WTC11 (cell line): ENCODE results near the gene JMJD8. TPM values are rescaled to one million over a fixed set of nuclear protein-coding genes. Genes with fewer than 3 reads are reported as not detected.

Source experiments
- ATAC-seq: fragments of 200-7000 bp; cut with Tn5 transposase; 2 replicates; pipeline ENCODE4 v1.10.0; 2021; ENCODE audit warnings: mild to moderate bottlenecking, moderate library complexity
- CTCF ChIA-PET: fragments of 300-600 bp; sonication (Branson Sonifier 250); formaldehyde crosslinking; loops from one replicate; lab custom pipeline; 2021; ENCODE audit warnings: antibody characterized with exemption; lab: Charles Lee
- POLR2A ChIA-PET: fragments of 350-600 bp; sonication (Branson Sonifier 250); formaldehyde crosslinking; loops from one replicate; lab custom pipeline; 2021; ENCODE audit warnings: antibody characterized with exemption; lab: Charles Lee
- DNase-seq: peaks from one replicate; pipeline ENCODE4 v3.0.0; 2021; ENCODE audit warnings: low spot score
- H3K27ac Mint-ChIP-seq: 2 replicates; pipeline ENCODE4 v1.8.0; 2021; ENCODE audit warnings: mixed read lengths
- H3K27me3 Mint-ChIP-seq: 2 replicates; pipeline ENCODE4 v1.8.0; 2021; ENCODE audit warnings: low read depth, mild to moderate bottlenecking, moderate library complexity, mixed read lengths
- H3K36me3 Mint-ChIP-seq: 2 replicates; pipeline ENCODE4 v1.8.0; 2021; ENCODE audit warnings: mixed read lengths
- H3K4me1 Mint-ChIP-seq: 2 replicates; pipeline ENCODE4 v1.8.0; 2022; ENCODE audit warnings: mixed read lengths
- H3K4me3 Mint-ChIP-seq: 2 replicates; pipeline ENCODE4 v1.8.0; 2021; ENCODE audit warnings: mild to moderate bottlenecking, moderate library complexity, mixed read lengths
- H3K9me3 Mint-ChIP-seq: 2 replicates; pipeline ENCODE4 v1.8.0; 2021; ENCODE audit warnings: mixed read lengths
- CBFB ChIP-seq: sonication (generic); formaldehyde crosslinking; IDR thresholded peaks from 2 replicates; pipeline ENCODE4 v1.8.1; 2022; ENCODE audit warnings: mild to moderate bottlenecking, low read depth, missing genetic modification reagents
- CREB1 ChIP-seq: sonication (generic); formaldehyde crosslinking; IDR thresholded peaks from 2 replicates; pipeline ENCODE4 v1.8.0; 2023; ENCODE audit warnings: mild to moderate bottlenecking, missing genetic modification reagents
- E2F5 ChIP-seq: sonication (generic); formaldehyde crosslinking; IDR thresholded peaks from 2 replicates; pipeline ENCODE4 v1.8.1; 2022; ENCODE audit warnings: mild to moderate bottlenecking, moderate library complexity, missing genetic modification reagents
- ELF4 ChIP-seq: sonication (generic); formaldehyde crosslinking; IDR thresholded peaks from 2 replicates; pipeline ENCODE4 v1.8.1; 2022; ENCODE audit warnings: low read depth, mild to moderate bottlenecking, moderate library complexity, missing genetic modification reagents
- FOXJ3 ChIP-seq: sonication (generic); formaldehyde crosslinking; IDR thresholded peaks from 2 replicates; pipeline ENCODE4 v1.9.0; 2021; ENCODE audit warnings: missing genetic modification reagents, mild to moderate bottlenecking, borderline replicate concordance
- GABPB1 ChIP-seq: sonication (generic); formaldehyde crosslinking; IDR thresholded peaks from 2 replicates; pipeline ENCODE4 v1.8.1; 2023; ENCODE audit warnings: mild to moderate bottlenecking, missing genetic modification reagents
- GTF2I ChIP-seq: fragments of 250-450 bp; sonication (Bioruptor Pico); conservative IDR thresholded peaks from 2 replicates; pipeline ENCODE4 v1.4.0; 2021; ENCODE audit warnings: mild to moderate bottlenecking
- HMGA2 ChIP-seq: fragments of 250-450 bp; sonication (Bioruptor Pico); IDR thresholded peaks from 2 replicates; pipeline ENCODE4 v1.4.0; 2021; ENCODE audit warnings: mild to moderate bottlenecking, moderate library complexity
- HMGXB4 ChIP-seq: sonication (generic); formaldehyde crosslinking; IDR thresholded peaks from 2 replicates; pipeline ENCODE4 v1.8.1; 2023; ENCODE audit warnings: mild to moderate bottlenecking, moderate library complexity, missing genetic modification reagents
- IRF1 ChIP-seq: sonication (generic); formaldehyde crosslinking; IDR thresholded peaks from 2 replicates; pipeline ENCODE4 v1.8.0; 2023; ENCODE audit warnings: missing genetic modification reagents
- MXD4 ChIP-seq: fragments of 250-450 bp; sonication (Bioruptor Pico); IDR thresholded peaks from 2 replicates; pipeline ENCODE4 v1.8.0; 2021; ENCODE audit warnings: mild to moderate bottlenecking, moderate library complexity, borderline replicate concordance
- OVOL2 ChIP-seq: fragments of 250-450 bp; sonication (Bioruptor Pico); IDR thresholded peaks from 2 replicates; pipeline ENCODE4 v1.9.0; 2021; ENCODE audit warnings: mild to moderate bottlenecking, borderline replicate concordance
- RORB ChIP-seq: fragments of 250-450 bp; sonication (Bioruptor Pico); IDR thresholded peaks from 2 replicates; pipeline ENCODE4 v1.9.0; 2021; ENCODE audit warnings: mild to moderate bottlenecking
- ZNF263 ChIP-seq: sonication (generic); formaldehyde crosslinking; IDR thresholded peaks from 2 replicates; pipeline ENCODE4 v1.8.1; 2022; ENCODE audit warnings: low read depth, mild to moderate bottlenecking, moderate library complexity, missing genetic modification reagents
- ZNF423 ChIP-seq: fragments of 250-450 bp; sonication (Bioruptor Pico); IDR thresholded peaks from 2 replicates; pipeline ENCODE4 v2.1.2; 2022; ENCODE audit warnings: mild to moderate bottlenecking, moderate library complexity
- ZSCAN18 ChIP-seq: fragments of 250-450 bp; sonication (Bioruptor Pico); IDR thresholded peaks from 2 replicates; pipeline ENCODE4 v2.1.2; 2022; ENCODE audit warnings: mild to moderate bottlenecking, moderate library complexity
- total RNA-seq: library from RNA; stranded (reverse); gene quantifications from 3 replicates; pipeline ENCODE4 v1.2.3, GENCODE V29; 2021
- TF ChIP-seq, protein P1 (sequence below): sonication (generic); formaldehyde crosslinking; IDR thresholded peaks from 2 replicates; pipeline ENCODE4 v1.8.1; 2022; ENCODE audit warnings: mild to moderate bottlenecking, missing genetic modification reagents, moderate library complexity, borderline replicate concordance
- TF ChIP-seq, protein P2 (sequence below): sonication (generic); formaldehyde crosslinking; IDR thresholded peaks from 2 replicates; pipeline ENCODE4 v1.8.1; 2023; ENCODE audit warnings: mild to moderate bottlenecking, missing genetic modification reagents
- TF ChIP-seq, protein P3 (sequence below): sonication (generic); formaldehyde crosslinking; IDR thresholded peaks from 2 replicates; pipeline ENCODE4 v1.8.1; 2023; ENCODE audit warnings: mild to moderate bottlenecking, missing genetic modification reagents, moderate library complexity

Gene JMJD8
- total RNA-seq, 1 experiment from 2014 or later: 61.2 TPM

DNA sequence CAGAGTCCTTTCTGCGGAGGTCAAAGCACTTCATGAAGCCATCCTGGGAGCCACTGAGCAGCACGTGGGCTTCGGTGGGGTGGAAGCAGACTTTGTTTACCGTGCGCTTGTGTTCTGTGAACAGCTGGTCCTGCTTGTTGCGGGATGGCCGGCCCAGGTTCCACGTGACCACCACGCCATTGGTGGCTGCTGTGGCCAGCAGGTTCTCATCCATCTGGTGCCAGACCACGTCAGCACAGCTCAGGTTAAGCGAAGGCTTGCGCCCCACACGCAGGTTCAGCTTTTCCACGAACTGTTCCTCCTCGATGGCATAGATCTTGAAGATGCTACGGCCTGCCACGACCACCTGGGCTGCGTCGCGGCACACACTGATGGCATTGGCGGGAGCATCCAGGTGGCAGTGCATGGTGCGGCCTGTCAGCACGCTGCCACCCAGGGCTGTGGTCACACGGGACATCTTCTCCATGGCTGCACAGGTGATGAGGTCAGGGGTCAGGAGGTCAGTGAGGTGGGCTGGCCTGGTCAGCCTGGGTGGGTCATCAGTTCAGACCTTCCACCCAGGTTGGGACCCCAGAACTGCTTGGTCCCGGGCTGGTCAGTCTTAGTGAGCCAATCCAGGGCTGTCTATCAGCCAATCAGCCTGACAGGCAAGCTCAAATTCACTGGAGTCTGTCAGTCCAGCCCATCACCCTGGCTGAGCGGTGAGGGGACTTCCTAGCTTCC, 5.2 kb upstream of the JMJD8 start:
- ChIA-PET POLR2A (interaction anchor here (1.3 kb wide), 1 partner anchor 32 kb away, joined by 5 read pairs; the partner anchor contains the start of gene ANTKMT), CTCF (interaction anchor here (0.8 to 1.6 kb wide), 6 partner anchors 10 to 39 kb away, joined by 3 to 5 read pairs (median 4); partner anchors contain the start of genes RHBDL1 and STUB1)
- ATAC-seq (no peak), DNase-seq (no peak)
- Mint-ChIP-seq H3K4me1 (peaks cover 4% of the 10 kb centered on the region), H3K27me3 (peaks cover 32% of the 10 kb centered on the region), H3K4me3 (peak overlapping the region; percentile 82), H3K36me3 (peaks cover 5% of the 10 kb centered on the region), H3K27ac (peak overlapping the region; percentile 45; the same call in 1 of the 2 replicates), H3K9me3 (no peaks in the 10 kb centered on the region)
- TF ChIP-seq OVOL2 (CRISPR knock-in tag) (no peak), HMGXB4 (no peak), ZNF263 (CRISPR knock-in tag) (no peak), GABPB1 (CRISPR knock-in tag) (no peak)

- ATAC-seq (no peak), DNase-seq (no peak)
- H3K9me3 Mint-ChIP-seq: no peaks in the 10 kb centered on the region
- H3K36me3 Mint-ChIP-seq: peaks cover 9% of the 10 kb centered on the region
- peaks cover 17% of the 10 kb centered on the region for H3K27me3 Mint-ChIP-seq
- no peak overlapping the region for H3K27ac Mint-ChIP-seq
- no peak overlapping the region for H3K4me3 Mint-ChIP-seq
- TF ChIP-seq ELF4: no peak
- H3K4me1 Mint-ChIP-seq: peaks cover 9% of the 10 kb centered on the region
- ChIA-PET POLR2A (no interaction called here), CTCF (no interaction called here)
Observed at GRCh38 chr16:687499-687898, 3.4 kb upstream of the JMJD8 start.

DNA sequence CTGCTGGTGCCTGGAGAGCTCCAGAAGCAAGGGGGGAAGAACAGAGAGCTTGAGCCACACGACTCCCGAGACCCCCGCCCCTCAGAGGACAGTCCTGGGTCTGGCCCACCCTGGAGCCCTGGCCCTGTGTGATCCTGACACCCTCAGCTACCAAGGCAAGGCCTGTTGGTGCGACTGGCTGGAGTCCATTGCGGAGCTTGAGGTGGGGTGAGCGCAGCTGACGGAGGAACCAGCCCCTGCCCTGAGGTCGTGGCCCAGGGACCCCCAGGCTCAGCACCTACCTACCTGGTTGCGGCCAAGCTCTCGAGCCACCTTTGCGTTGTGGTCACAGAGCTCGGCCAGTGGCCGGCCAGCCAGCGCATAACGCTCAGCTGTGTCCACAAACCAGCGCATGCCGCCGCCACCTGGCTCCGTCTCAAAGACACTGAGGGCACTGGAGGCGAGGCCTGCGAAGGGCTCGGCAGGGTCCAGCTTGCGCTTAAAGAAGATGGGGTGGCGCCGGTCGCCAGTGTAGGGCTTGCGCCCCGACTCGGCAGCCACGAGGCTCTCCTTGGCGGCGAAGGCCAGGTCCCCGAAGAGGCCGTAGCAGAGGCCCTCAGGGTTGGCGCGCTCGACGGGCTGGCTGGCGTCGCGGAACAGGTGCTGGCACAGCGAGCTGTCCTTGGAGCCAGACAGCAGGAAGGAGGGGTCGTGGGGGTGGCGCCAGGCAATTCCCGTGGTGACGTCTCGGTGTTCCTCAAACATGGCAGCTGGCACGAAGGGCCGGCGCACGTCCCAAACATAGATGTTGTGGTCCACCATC, 2.5 kb upstream of the JMJD8 start:
- Mint-ChIP-seq H3K9me3 (no peaks in the 10 kb centered on the region), H3K27me3 (peaks cover 9% of the 10 kb centered on the region), H3K36me3 (peaks cover 17% of the 10 kb centered on the region), H3K4me3 (no peak overlapping the region), H3K27ac (no peak overlapping the region), H3K4me1 (peaks cover 13% of the 10 kb centered on the region)
- ATAC-seq: no peak
- DNase-seq: no peak
- ChIA-PET POLR2A (no interaction called here), CTCF (interaction anchor here (0.7 to 1.7 kb wide), 12 partner anchors 8 to 168 kb away, joined by 3 to 12 read pairs (median 4); partner anchors contain the start of genes CHTF18, RHBDL1, RHOT2 and RPUSD1)
- TF ChIP-seq CREB1 (CRISPR knock-in tag) (no peak), CBFB (CRISPR knock-in tag) (no peak), MXD4 (CRISPR knock-in tag) (no peak), FOXJ3 (CRISPR knock-in tag) (no peak), E2F5 (CRISPR knock-in tag) (no peak), ZNF423 (CRISPR knock-in tag) (no peak), ZSCAN18 (no peak), HMGA2 (CRISPR knock-in tag) (no peak), RORB (CRISPR knock-in tag) (no peak), IRF1 (CRISPR knock-in tag) (no peak), HMGXB4 (no peak), GTF2I (no peak)
- TF ChIP-seq, protein P1, sequence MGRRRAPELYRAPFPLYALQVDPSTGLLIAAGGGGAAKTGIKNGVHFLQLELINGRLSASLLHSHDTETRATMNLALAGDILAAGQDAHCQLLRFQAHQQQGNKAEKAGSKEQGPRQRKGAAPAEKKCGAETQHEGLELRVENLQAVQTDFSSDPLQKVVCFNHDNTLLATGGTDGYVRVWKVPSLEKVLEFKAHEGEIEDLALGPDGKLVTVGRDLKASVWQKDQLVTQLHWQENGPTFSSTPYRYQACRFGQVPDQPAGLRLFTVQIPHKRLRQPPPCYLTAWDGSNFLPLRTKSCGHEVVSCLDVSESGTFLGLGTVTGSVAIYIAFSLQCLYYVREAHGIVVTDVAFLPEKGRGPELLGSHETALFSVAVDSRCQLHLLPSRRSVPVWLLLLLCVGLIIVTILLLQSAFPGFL: no peak
- TF ChIP-seq, protein P2, sequence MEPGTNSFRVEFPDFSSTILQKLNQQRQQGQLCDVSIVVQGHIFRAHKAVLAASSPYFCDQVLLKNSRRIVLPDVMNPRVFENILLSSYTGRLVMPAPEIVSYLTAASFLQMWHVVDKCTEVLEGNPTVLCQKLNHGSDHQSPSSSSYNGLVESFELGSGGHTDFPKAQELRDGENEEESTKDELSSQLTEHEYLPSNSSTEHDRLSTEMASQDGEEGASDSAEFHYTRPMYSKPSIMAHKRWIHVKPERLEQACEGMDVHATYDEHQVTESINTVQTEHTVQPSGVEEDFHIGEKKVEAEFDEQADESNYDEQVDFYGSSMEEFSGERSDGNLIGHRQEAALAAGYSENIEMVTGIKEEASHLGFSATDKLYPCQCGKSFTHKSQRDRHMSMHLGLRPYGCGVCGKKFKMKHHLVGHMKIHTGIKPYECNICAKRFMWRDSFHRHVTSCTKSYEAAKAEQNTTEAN (CRISPR knock-in tag): no peak
- TF ChIP-seq, protein P3, sequence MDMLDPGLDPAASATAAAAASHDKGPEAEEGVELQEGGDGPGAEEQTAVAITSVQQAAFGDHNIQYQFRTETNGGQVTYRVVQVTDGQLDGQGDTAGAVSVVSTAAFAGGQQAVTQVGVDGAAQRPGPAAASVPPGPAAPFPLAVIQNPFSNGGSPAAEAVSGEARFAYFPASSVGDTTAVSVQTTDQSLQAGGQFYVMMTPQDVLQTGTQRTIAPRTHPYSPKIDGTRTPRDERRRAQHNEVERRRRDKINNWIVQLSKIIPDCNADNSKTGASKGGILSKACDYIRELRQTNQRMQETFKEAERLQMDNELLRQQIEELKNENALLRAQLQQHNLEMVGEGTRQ (CRISPR knock-in tag): no peak
